Measurements from ENCODE around the gene LCNL1. TPM values are rescaled to one million over a fixed set of nuclear protein-coding genes. Genes with fewer than 3 reads are reported as not detected.

Gene LCNL1
- total RNA-seq, 2 experiments from 2014 or later = not detected

GRCh38 chr9:136944212-136944518, 38.6 kb upstream of the LCNL1 start:
- H3K4me1 Mint-ChIP-seq (ENCODE audit: low read depth) = peaks cover 14% of the 10 kb centered on the region
- peaks cover 23% of the 10 kb centered on the region for H3K36me3 Mint-ChIP-seq (ENCODE audit: low read depth)
- ChIA-PET CTCF (interaction anchor here (0.8 to 5.3 kb wide), 8 partner anchors 34 to 124 kb away, joined by 3 to 82 read pairs (median 3); partner anchors contain the start of gene TRAF2), POLR2A (interaction anchor here (0.6 to 1.4 kb wide), 6 partner anchors 11 to 491 kb away, joined by 3 to 5 read pairs (median 4); partner anchors contain the start of genes PAXX and RABL6)
- H3K9me3 Mint-ChIP-seq = no peaks in the 10 kb centered on the region
- TF ChIP-seq CTCF (IDR thresholded peaks at IDR 0.05) = no peak
- H3K27ac Mint-ChIP-seq = peak overlapping the region; percentile 83
- no peaks in the 10 kb centered on the region for H3K27me3 Mint-ChIP-seq
- ATAC-seq (peak; percentile 37), DNase-seq (no peak)
- H3K4me3 Mint-ChIP-seq = peak overlapping the region; percentile 77
- intact Hi-C loops (cut with micrococcal nuclease) = no loop called here

- ATAC-seq (peak; percentile 89), DNase-seq (peak; percentile 93)
- Mint-ChIP-seq H3K27ac (peak within 1 kb of the TSS; percentile 83), H3K27me3 (no peaks in the 10 kb centered on the region), H3K4me3 (peak within 1 kb of the TSS; percentile 77), H3K9me3 (no peaks in the 10 kb centered on the region), H3K4me1 (ENCODE audit: low read depth) (peaks cover 14% of the 10 kb centered on the region), H3K36me3 (ENCODE audit: low read depth) (peaks cover 17% of the 10 kb centered on the region)
- TF ChIP-seq CTCF (IDR thresholded peaks at IDR 0.05) = peak; percentile 96
- POLR2A ChIA-PET = interaction anchor here (0.6 to 1.4 kb wide), 8 partner anchors 12 to 491 kb away, joined by 3 to 5 read pairs (median 3); partner anchors contain the start of gene RABL6
- intact Hi-C loops (cut with micrococcal nuclease) = no loop called here
- CTCF ChIA-PET = interaction anchor here (0.6 to 5.3 kb wide), 10 partner anchors 35 to 123 kb away, joined by 3 to 82 read pairs (median 3); partner anchors contain the start of genes FUT7 and TRAF2
These were observed 38.1 kb upstream of the LCNL1 start, which contains the start of the genes C8G and FBXW5 for GRCh38 chr9:136944519-136945332. C8G (plus strand) TSS chr9:136945243; CDS start chr9:136945321, 78 bp downstream. FBXW5 (minus strand) TSS chr9:136944738; CDS start chr9:136944083, 655 bp downstream.

- Mint-ChIP-seq H3K27me3 (no peaks in the 10 kb centered on the region), H3K9me3 (no peaks in the 10 kb centered on the region), H3K27ac (no peak overlapping the region), H3K4me1 (ENCODE audit: low read depth) (peaks cover 14% of the 10 kb centered on the region), H3K4me3 (no peak overlapping the region), H3K36me3 (ENCODE audit: low read depth) (peaks cover 16% of the 10 kb centered on the region)
- intact Hi-C loops (cut with micrococcal nuclease) = no loop called here
- CTCF ChIA-PET = interaction anchor here (0.6 to 5.3 kb wide), 3 partner anchors 84 to 89 kb away, joined by 3 to 82 read pairs (median 3); partner anchors contain the start of gene FUT7
- no peak for DNase-seq
- POLR2A ChIA-PET = interaction anchor here (0.7 to 2.2 kb wide), 3 partner anchors 16 to 146 kb away, joined by 3 to 8 read pairs (median 3); no protein-coding TSS in a partner anchor
- no peak for TF ChIP-seq CTCF (IDR thresholded peaks at IDR 0.05)
- no peak for ATAC-seq
These were observed 37.2 kb upstream of the LCNL1 start for GRCh38 chr9:136945333-136946227.

GRCh38 chr9:136946228-136947027, 36.4 kb upstream of the LCNL1 start:
- DNase-seq (no peak), ATAC-seq (no peak)
- Mint-ChIP-seq H3K27ac (no peak overlapping the region), H3K4me3 (no peak overlapping the region), H3K4me1 (ENCODE audit: low read depth) (peaks cover 15% of the 10 kb centered on the region), H3K9me3 (no peaks in the 10 kb centered on the region), H3K36me3 (ENCODE audit: low read depth) (peaks cover 13% of the 10 kb centered on the region), H3K27me3 (no peaks in the 10 kb centered on the region)
- intact Hi-C loops (cut with micrococcal nuclease) = no loop called here
- CTCF ChIA-PET = interaction anchor here (0.8 to 5.3 kb wide), 5 partner anchors 25 to 159 kb away, joined by 3 to 82 read pairs (median 10); partner anchors contain the start of genes ABCA2 and AJM1
- no peak for TF ChIP-seq CTCF (IDR thresholded peaks at IDR 0.05)
- POLR2A ChIA-PET = interaction anchor here (1.9 to 2.2 kb wide), 2 partner anchors 15 to 89 kb away, joined by 7 to 8 read pairs; no protein-coding TSS in a partner anchor

All from activated CD8-positive, alpha-beta T cell treated with anti-CD3 and anti-CD28 coated beads for 36 hours (primary cell).